Measurements from ENCODE around the gene TMPRSS9. TPM values are rescaled to one million over a fixed set of nuclear protein-coding genes. Genes with fewer than 3 reads are reported as not detected.
"Not testable (repeated sequence)": the region's sequence is repeated elsewhere in the genome, so short reads cannot be mapped to it uniquely, and the experiment has no call there.

TMPRSS9 gene
- total RNA-seq, 4 donors from 2014 or later, result 0.13 to 0.78 TPM; not detected in 2

DNA sequence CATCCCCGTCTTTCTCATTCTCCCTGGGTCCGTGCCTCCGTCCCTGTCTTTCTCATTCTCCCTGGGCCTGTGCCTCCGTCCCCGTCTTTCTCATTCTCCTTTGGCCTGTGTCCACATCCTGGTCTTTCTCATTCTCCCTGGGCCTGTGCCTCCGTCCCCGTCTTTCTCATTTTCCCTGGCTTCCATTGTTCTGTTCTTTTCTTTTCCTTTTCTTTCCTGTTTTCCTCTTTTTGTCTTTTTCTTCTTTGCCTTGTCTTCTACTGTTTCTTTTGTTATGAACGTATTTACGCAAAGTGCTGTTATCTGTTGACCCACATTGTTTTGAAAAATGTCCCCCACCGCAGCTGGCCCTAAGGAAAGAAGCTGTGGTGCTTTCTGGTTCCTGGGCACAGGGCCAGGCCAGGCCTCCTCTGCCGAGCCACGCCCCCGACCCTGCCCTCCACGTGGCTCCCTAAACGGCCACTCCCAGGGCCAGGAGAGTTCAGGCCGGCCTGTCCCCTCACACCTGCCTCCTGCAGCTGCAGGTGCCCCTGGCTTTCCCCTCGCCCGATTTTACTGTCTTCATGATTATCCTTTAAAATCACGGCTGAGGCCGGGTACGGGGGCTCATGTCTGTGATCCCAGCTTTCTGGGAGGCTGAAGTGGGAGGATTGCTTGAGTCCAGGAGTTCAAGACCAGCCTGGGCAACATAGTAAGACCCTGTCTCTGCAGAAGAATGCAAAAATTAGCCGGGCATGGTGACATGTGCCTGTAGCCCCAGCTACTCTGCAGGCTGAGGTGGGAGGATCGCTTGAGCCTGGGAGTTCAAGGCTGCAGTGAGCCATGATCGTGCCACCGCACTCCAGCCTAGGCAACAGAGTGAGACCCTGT, 14.0 kb upstream of the TMPRSS9 start:
- Histone ChIP-seq H3K27me3 (no peaks in the 10 kb centered on the region), H3K27ac (no peak overlapping the region)
- DNase-seq, result peak; percentile 21 to 40

DNA sequence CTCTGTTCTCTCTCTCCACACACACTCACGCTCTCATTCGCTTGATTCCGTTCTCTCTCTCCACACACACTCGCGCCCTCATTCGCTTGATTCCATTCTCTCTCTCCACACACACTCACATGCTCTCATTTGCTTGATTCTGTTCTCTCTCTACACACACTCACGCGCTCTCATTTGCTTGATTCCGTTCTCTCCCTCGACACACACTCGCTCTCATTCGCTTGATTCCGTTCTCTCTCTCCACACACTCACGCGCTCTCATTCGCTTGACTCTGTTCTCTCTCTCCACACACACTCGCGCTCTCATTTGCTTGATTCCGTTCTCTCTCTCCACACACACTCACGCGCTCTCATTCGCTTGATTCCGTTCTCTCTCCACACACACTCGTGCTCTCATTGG, 10.2 kb upstream of the TMPRSS9 start:
- H3K27ac ChIP-seq; H3K4me1 ChIP-seq; H3K9me3 ChIP-seq; H3K4me3 ChIP-seq (replicated peaks in 1 of 3); DNase-seq; intact Hi-C loops (cut with DNase I); H3K27me3 ChIP-seq: not testable (repeated sequence)
- WGBS, 2 donors, result 90 to 94% methylated on average over 24 of the region's 24 CpGs
- H3K36me3 ChIP-seq, result peaks cover 13 to 14% of the 10 kb centered on the region in 2 donors

More for the DNA sequence above, 14.0 kb upstream of the TMPRSS9 start:
- intact Hi-C loops (cut with DNase I), result no loop called here
- Histone ChIP-seq H3K9me3 (no peaks in the 10 kb centered on the region), H3K36me3 (peaks cover 9 to 12% of the 10 kb centered on the region in 2 donors), H3K4me1 (no peaks in the 10 kb centered on the region), H3K4me3 (replicated peaks in 1 of 3) (no peak overlapping the region)
- 78% methylated on average over 25 of the region's 25 CpGs for WGBS, 2 donors
- TF ChIP-seq POLR2A (IDR thresholded peaks at IDR 0.05), result no peak
- TF ChIP-seq, protein P1, sequence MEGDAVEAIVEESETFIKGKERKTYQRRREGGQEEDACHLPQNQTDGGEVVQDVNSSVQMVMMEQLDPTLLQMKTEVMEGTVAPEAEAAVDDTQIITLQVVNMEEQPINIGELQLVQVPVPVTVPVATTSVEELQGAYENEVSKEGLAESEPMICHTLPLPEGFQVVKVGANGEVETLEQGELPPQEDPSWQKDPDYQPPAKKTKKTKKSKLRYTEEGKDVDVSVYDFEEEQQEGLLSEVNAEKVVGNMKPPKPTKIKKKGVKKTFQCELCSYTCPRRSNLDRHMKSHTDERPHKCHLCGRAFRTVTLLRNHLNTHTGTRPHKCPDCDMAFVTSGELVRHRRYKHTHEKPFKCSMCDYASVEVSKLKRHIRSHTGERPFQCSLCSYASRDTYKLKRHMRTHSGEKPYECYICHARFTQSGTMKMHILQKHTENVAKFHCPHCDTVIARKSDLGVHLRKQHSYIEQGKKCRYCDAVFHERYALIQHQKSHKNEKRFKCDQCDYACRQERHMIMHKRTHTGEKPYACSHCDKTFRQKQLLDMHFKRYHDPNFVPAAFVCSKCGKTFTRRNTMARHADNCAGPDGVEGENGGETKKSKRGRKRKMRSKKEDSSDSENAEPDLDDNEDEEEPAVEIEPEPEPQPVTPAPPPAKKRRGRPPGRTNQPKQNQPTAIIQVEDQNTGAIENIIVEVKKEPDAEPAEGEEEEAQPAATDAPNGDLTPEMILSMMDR (IDR thresholded peaks at IDR 0.05), result no peak

DNA sequence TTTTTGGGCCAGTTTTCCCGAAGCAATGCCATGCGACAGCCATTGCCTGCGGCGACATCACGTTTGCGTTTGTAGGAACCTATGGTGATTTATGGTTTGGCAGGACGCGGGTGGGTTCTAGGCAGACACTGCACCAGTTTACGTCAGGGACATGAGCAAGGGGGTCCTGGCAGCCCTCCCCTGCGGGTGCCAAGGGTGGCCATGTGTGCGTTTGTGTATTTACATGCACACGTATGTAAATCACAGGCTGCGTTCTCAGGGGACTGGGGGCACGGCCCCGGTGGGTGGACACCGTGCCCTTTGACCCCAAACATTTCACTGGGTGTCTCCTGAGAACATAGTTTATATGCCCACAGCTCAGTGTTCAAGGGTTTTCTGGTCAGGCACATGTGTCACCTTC, 9.4 kb upstream of the TMPRSS9 start:
- peaks cover 11 to 14% of the 10 kb centered on the region in 2 donors for H3K36me3 ChIP-seq
- 93 to 96% methylated on average over 16 of the region's 16 CpGs for WGBS, 2 donors
- intact Hi-C loops (cut with DNase I), result no loop called here
- no peak overlapping the region for H3K4me3 ChIP-seq (replicated peaks in 1 of 3)
- H3K4me1 ChIP-seq, result no peaks in the 10 kb centered on the region
- TF ChIP-seq, protein P1 (IDR thresholded peaks at IDR 0.05), result no peak
- no peak for TF ChIP-seq POLR2A (IDR thresholded peaks at IDR 0.05)
- H3K27ac ChIP-seq, result no peak overlapping the region
- no peak for DNase-seq
- no peaks in the 10 kb centered on the region for H3K9me3 ChIP-seq
- H3K27me3 ChIP-seq, result no peaks in the 10 kb centered on the region

DNA sequence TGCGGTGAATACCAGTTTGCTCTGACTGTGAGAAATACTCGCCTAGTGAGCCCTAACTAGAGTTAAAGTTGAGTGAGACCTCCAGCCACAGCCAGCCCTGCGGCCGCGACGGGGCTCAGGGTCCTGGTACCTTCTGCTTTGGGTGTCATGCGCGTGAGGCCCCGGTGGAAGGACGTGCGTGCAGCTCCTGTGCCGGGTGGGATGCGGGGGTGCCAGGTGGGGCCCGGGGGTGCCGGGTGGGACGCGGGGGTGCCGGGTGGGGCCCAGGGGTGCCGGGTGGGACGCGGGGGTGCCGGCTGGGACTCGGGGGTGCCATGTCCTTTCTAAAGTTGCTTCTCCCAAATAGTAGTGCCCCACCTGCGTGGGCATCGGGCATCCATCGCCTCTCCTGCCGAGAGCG, 8.5 kb upstream of the TMPRSS9 start:
- no peaks in the 10 kb centered on the region for H3K4me1 ChIP-seq
- H3K36me3 ChIP-seq, result peaks cover 11 to 12% of the 10 kb centered on the region in 2 donors
- H3K27me3 ChIP-seq, result no peaks in the 10 kb centered on the region
- no peak for DNase-seq
- TF ChIP-seq POLR2A (IDR thresholded peaks at IDR 0.05), result no peak
- TF ChIP-seq, protein P1 (IDR thresholded peaks at IDR 0.05), result no peak
- 96 to 97% methylated on average over 19 to 20 of the region's 28 CpGs for WGBS, 2 donors
- H3K27ac ChIP-seq, result no peak overlapping the region
- H3K4me3 ChIP-seq (replicated peaks in 1 of 3), result no peak overlapping the region
- intact Hi-C loops (cut with DNase I), result no loop called here
- H3K9me3 ChIP-seq, result no peaks in the 10 kb centered on the region

DNA sequence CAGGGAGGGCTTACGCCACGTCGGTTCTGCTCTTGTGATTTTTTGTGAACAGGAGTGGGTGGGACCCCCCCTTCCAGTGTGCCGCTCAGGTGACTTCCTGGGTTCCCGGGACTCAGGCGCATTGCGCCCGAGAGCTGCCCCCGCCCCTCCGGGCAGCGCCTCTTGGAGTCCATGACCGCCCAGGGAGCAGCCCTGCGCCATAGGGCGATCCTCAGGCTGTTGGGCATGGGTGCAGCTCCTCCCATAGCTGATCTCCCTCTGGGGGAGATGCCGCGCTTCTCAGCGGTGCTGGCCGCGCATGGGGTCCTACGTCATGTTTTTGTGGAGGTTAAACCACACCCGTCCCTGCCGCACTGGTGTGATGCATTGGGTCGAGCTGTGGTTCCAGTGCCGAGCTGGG, 7.9 kb upstream of the TMPRSS9 start:
- intact Hi-C loops (cut with DNase I), result no loop called here
- H3K4me3 ChIP-seq (replicated peaks in 1 of 3), result no peak overlapping the region
- peaks cover 10 to 11% of the 10 kb centered on the region in 2 donors for H3K36me3 ChIP-seq
- no peak overlapping the region for H3K27ac ChIP-seq
- H3K4me1 ChIP-seq, result no peaks in the 10 kb centered on the region
- no peaks in the 10 kb centered on the region for H3K9me3 ChIP-seq
- DNase-seq, result no peak
- 94 to 96% methylated on average over 18 to 24 of the region's 24 CpGs for WGBS, 2 donors
- TF ChIP-seq, protein P1 (IDR thresholded peaks at IDR 0.05), result no peak
- TF ChIP-seq POLR2A (IDR thresholded peaks at IDR 0.05), result no peak
- H3K27me3 ChIP-seq, result no peaks in the 10 kb centered on the region

Measured in thyroid gland (tissue), 4 donors.